K562 (cell line): ENCODE data around the gene CNOT1. TPM values are rescaled to one million over a fixed set of nuclear protein-coding genes. Genes with fewer than 3 reads are reported as not detected.

ENCODE experiments used
- RBM39 ChIP-seq: fragments of 200-400 bp; formaldehyde crosslinking; optimal IDR thresholded peaks from 2 replicates; pipeline ENCODE3; 2018; ENCODE audit warnings: low read depth, low read length
- USF1 ChIP-seq: sonication (generic); formaldehyde crosslinking; IDR thresholded peaks from 2 replicates; pipeline ENCODE4 v1.9.0; 2022; ENCODE audit warnings: mild to moderate bottlenecking, missing genetic modification reagents
- ZBTB33 ChIP-seq: sonication (generic); formaldehyde crosslinking; IDR thresholded peaks from 2 replicates; pipeline ENCODE4 v1.8.1; 2023; ENCODE audit warnings: mild to moderate bottlenecking, missing genetic modification reagents
- ZNF609 ChIP-seq: sonication (generic); formaldehyde crosslinking; IDR thresholded peaks from 2 replicates; pipeline ENCODE4 v1.8.1; 2023; ENCODE audit warnings: missing genetic modification reagents, mild to moderate bottlenecking, borderline replicate concordance
- polyA plus RNA-seq, 8 experiments: library from polyadenylated mRNA; depleted of rRNA in 4 of 8; stranded (reverse) in 5 of 8; unstranded in 3 of 8; fragments of >200 nt; fragmentation: Nextera tagmentation in 2 of 8; fragmentation: Illumina TruSeq in 1 of 8; extraction: Ambion mirVana in 2 of 8; extraction: Trizol in 1 of 8; gene quantifications; 2 replicates each; pipeline versions ENCODE4 v1.2.1 to v1.2.3, GENCODE V29; 2011 to 2014; ENCODE audit warnings: inconsistent platforms in 1 of 8, missing spikeins in 1 of 8
- total RNA-seq, 7 experiments: library from RNA; depleted of rRNA in 6 of 7; stranded (reverse); fragments of >200 nt in 6 of 7; fragmentation: Illumina TruSeq in 2 of 7; extraction: Trizol in 2 of 7; gene quantifications; 2 replicates each; pipeline versions ENCODE4 v1.2.1 to v1.2.3, GENCODE V29; 2011 to 2021; ENCODE audit warnings: low replicate concordance in 1 of 7

CNOT1 gene
- total and polyA plus RNA-seq, 9 of the 15 experiments (the other 6 are each of a cell fraction or from before 2014, with no cell fraction given): 110 to 270 (median 220) TPM

- no peak for TF ChIP-seq ZNF609 (CRISPR knock-in tag)
- no peak for TF ChIP-seq USF1 (CRISPR knock-in tag)
- TF ChIP-seq RBM39: no peak
- TF ChIP-seq ZBTB33 (CRISPR knock-in tag): no peak
Observed at GRCh38 chr16:58651965-58652348, 22.3 kb upstream of the CNOT1 start (continued).
